GM06990 (cell line): Measurements from ENCODE around the gene VGLL4.

ENCODE experiments used
- DNase-seq: peaks from one replicate; pipeline ENCODE4 v3.0.0-alpha.2; 2011; ENCODE audit not compliant: insufficient read length; ENCODE audit errors: extremely low read depth
- H3K27me3 ChIP-seq: replicated peaks from 2 replicates; pipeline ENCODE4 v1.6.0; 2011; ENCODE audit warnings: low read length; ENCODE audit not compliant: control insufficient read depth, insufficient read depth
- H3K36me3 ChIP-seq: 2 replicates; pipeline ENCODE4 v1.5.1; 2011; ENCODE audit warnings: low read length; ENCODE audit not compliant: control insufficient read depth, insufficient read depth
- H3K4me3 ChIP-seq: replicated peaks from 2 replicates; pipeline ENCODE4 v1.5.1; 2011; ENCODE audit warnings: low read depth, mild to moderate bottlenecking, control low read depth, low read length
- CTCF ChIP-seq: IDR thresholded peaks from 2 replicates; pipeline ENCODE4 v1.5.1; 2011; ENCODE audit warnings: low read length, control low read depth, mild to moderate bottlenecking, inconsistent platforms; ENCODE audit not compliant: insufficient read depth, poor library complexity, severe bottlenecking

Gene VGLL4

GRCh38 chr3:11582191-11582968 lies 61.3 kb downstream of the VGLL4 start:
- no peak overlapping the region for H3K4me3 ChIP-seq
- H3K36me3 ChIP-seq, result no peaks in the 10 kb centered on the region
- no peak for DNase-seq
- H3K27me3 ChIP-seq, result no peaks in the 10 kb centered on the region
- no peak for TF ChIP-seq CTCF

GRCh38 chr3:11581237-11582190 lies 62.2 kb downstream of the VGLL4 start:
- no peak for DNase-seq
- Histone ChIP-seq H3K4me3 (no peak overlapping the region), H3K36me3 (no peaks in the 10 kb centered on the region), H3K27me3 (no peaks in the 10 kb centered on the region)
- no peak for TF ChIP-seq CTCF

- Histone ChIP-seq H3K4me3 (no peak overlapping the region), H3K27me3 (no peaks in the 10 kb centered on the region)
- DNase-seq, result no peak
These were observed 63.1 kb downstream of the VGLL4 start for GRCh38 chr3:11580645-11581044.

GRCh38 chr3:11578169-11578568 lies 65.5 kb downstream of the VGLL4 start:
- no peak overlapping the region for H3K4me3 ChIP-seq
- no peaks in the 10 kb centered on the region for H3K27me3 ChIP-seq
- no peak for TF ChIP-seq CTCF

More at GRCh38 chr3:11580645-11581044, 63.1 kb downstream of the VGLL4 start:
- no peak for TF ChIP-seq CTCF
- H3K36me3 ChIP-seq, result peaks cover 1% of the 10 kb centered on the region

GRCh38 chr3:11576453-11576852 lies 67.3 kb downstream of the VGLL4 start:
- no peak overlapping the region for H3K4me3 ChIP-seq
- no peak for DNase-seq
- H3K36me3 ChIP-seq, result peaks cover 11% of the 10 kb centered on the region
- no peak for TF ChIP-seq CTCF
- no peaks in the 10 kb centered on the region for H3K27me3 ChIP-seq

More at GRCh38 chr3:11578169-11578568, 65.5 kb downstream of the VGLL4 start:
- no peak for DNase-seq
- H3K36me3 ChIP-seq, result peaks cover 8% of the 10 kb centered on the region
